HEK293 (cell line): ENCODE measurements around the gene PIEZO1.

Source experiments
- CTCF ChIA-PET: fragments of 350-600 bp; formaldehyde crosslinking; extraction: SDS; loops from one replicate; lab custom pipeline; 2021; ENCODE audit warnings: antibody characterized with exemption; lab: Yijun Ruan, JAX
- POLR2A ChIA-PET: fragments of 300-600 bp; formaldehyde crosslinking; extraction: SDS; loops from one replicate; lab custom pipeline; 2020; ENCODE audit warnings: antibody characterized with exemption, inconsistent platforms; lab: Yijun Ruan, JAX
- H3K27ac ChIP-seq: fragments of 200-500 bp; sonication (Bioruptor generic); 2 replicates; pipeline ENCODE4 v1.5.1; 2014; ENCODE audit warnings: low read depth, low read length, control low read depth, inconsistent platforms; ENCODE audit errors: extremely low read depth
- H3K36me3 ChIP-seq, 2 experiments: fragments of 200-500 bp in 1 of 2; sonication (Bioruptor generic) in 1 of 2; 1 replicate in 1 of 2; 2 replicates in 1 of 2; pipeline ENCODE4 v1.5.1; 2014 to 2017; ENCODE audit warnings: inconsistent platforms in 2 of 2, low read length in 2 of 2; ENCODE audit not compliant: control insufficient read depth in 2 of 2, insufficient read depth in 1 of 2
- H3K4me1 ChIP-seq: fragments of 200-500 bp; sonication (Bioruptor generic); 2 replicates; pipeline ENCODE4 v1.5.1; 2014; ENCODE audit warnings: mild to moderate bottlenecking, low read length, inconsistent platforms; ENCODE audit not compliant: control insufficient read depth, insufficient read depth
- H3K4me3 ChIP-seq: 2 replicates; pipeline ENCODE4 v1.5.1; 2011; ENCODE audit warnings: low read depth, mild to moderate bottlenecking, control low read depth, low read length, moderate library complexity
- H3K9me3 ChIP-seq: fragments of 200-500 bp; sonication (Bioruptor generic); 2 replicates; pipeline ENCODE4 v1.5.1; 2014; ENCODE audit warnings: low read depth, low read length, inconsistent platforms; ENCODE audit not compliant: control insufficient read depth, insufficient read depth
- HIC1 ChIP-seq: fragments of 450-650 bp; formaldehyde crosslinking; IDR thresholded peaks from 2 replicates; pipeline ENCODE4 v1.5.1; 2016; ENCODE audit warnings: missing biosample characterization, missing genetic modification characterization
- HOXD13 ChIP-seq: sonication (generic); formaldehyde crosslinking; IDR thresholded peaks from 2 replicates; pipeline ENCODE4 v1.8.0; 2022; ENCODE audit warnings: missing genetic modification reagents, borderline replicate concordance
- KLF7 ChIP-seq: fragments of 450-650 bp; formaldehyde crosslinking; IDR thresholded peaks from 2 replicates; pipeline ENCODE4 v1.5.1; 2016; ENCODE audit warnings: missing biosample characterization, missing genetic modification characterization, borderline replicate concordance
- ZBTB17 ChIP-seq: fragments of 450-650 bp; formaldehyde crosslinking; IDR thresholded peaks from 2 replicates; pipeline ENCODE4 v1.5.1; 2016; ENCODE audit warnings: missing biosample characterization, missing genetic modification characterization
- ZBTB48 ChIP-seq: fragments of 450-650 bp; formaldehyde crosslinking; IDR thresholded peaks from 2 replicates; pipeline ENCODE4 v1.5.1; 2016; ENCODE audit warnings: missing biosample characterization, missing genetic modification characterization
- ZBTB6 ChIP-seq: fragments of 450-650 bp; formaldehyde crosslinking; IDR thresholded peaks from 2 replicates; pipeline ENCODE4 v1.5.1; 2017; ENCODE audit warnings: missing biosample characterization, missing genetic modification characterization
- ZFHX2 ChIP-seq: fragments of 450-650 bp; formaldehyde crosslinking; conservative IDR thresholded peaks from 2 replicates; pipeline ENCODE4 v1.5.1; 2016; ENCODE audit warnings: missing biosample characterization, missing genetic modification characterization
- ZNF112 ChIP-seq: fragments of 450-650 bp; formaldehyde crosslinking; IDR thresholded peaks from 2 replicates; pipeline ENCODE4 v1.5.0; 2017; ENCODE audit warnings: missing biosample characterization, missing genetic modification characterization
- ZNF114 ChIP-seq: fragments of 450-650 bp; formaldehyde crosslinking; IDR thresholded peaks from 2 replicates; pipeline ENCODE4 v1.5.0; 2017; ENCODE audit warnings: missing biosample characterization, missing genetic modification characterization
- ZNF121 ChIP-seq: fragments of 450-650 bp; formaldehyde crosslinking; IDR thresholded peaks from 2 replicates; pipeline ENCODE4 v1.5.1; 2016; ENCODE audit warnings: missing biosample characterization, missing genetic modification characterization
- ZNF140 ChIP-seq: fragments of 450-650 bp; formaldehyde crosslinking; IDR thresholded peaks from 2 replicates; pipeline ENCODE4 v1.5.1; 2016; ENCODE audit warnings: missing biosample characterization, missing genetic modification characterization
- ZNF146 ChIP-seq: fragments of 450-650 bp; formaldehyde crosslinking; IDR thresholded peaks from 2 replicates; pipeline ENCODE4 v1.5.1; 2016; ENCODE audit warnings: missing biosample characterization, missing genetic modification characterization
- ZNF2 ChIP-seq: fragments of 450-650 bp; formaldehyde crosslinking; IDR thresholded peaks from 2 replicates; pipeline ENCODE4 v1.5.1; 2016; ENCODE audit warnings: missing biosample characterization, missing genetic modification characterization
- ZNF239 ChIP-seq: fragments of 450-650 bp; formaldehyde crosslinking; IDR thresholded peaks from 2 replicates; pipeline ENCODE4 v1.5.1; 2016; ENCODE audit warnings: missing biosample characterization, missing genetic modification characterization
- ZNF404 ChIP-seq: fragments of 450-650 bp; formaldehyde crosslinking; IDR thresholded peaks from 2 replicates; pipeline ENCODE4 v1.5.1; 2017; ENCODE audit warnings: missing biosample characterization, missing genetic modification characterization
- ZNF423 ChIP-seq: fragments of 450-650 bp; formaldehyde crosslinking; IDR thresholded peaks from 2 replicates; pipeline ENCODE4 v1.5.1; 2016; ENCODE audit warnings: missing biosample characterization, missing genetic modification characterization
- ZNF426 ChIP-seq: fragments of 450-650 bp; formaldehyde crosslinking; IDR thresholded peaks from 2 replicates; pipeline ENCODE4 v1.5.1; 2017; ENCODE audit warnings: missing biosample characterization, missing genetic modification characterization, mild to moderate bottlenecking, inconsistent platforms, moderate library complexity
- ZNF510 ChIP-seq: fragments of 450-650 bp; formaldehyde crosslinking; IDR thresholded peaks from 2 replicates; pipeline ENCODE4 v1.5.1; 2018; ENCODE audit warnings: mild to moderate bottlenecking, missing genetic modification characterization, missing biosample characterization; ENCODE audit not compliant: insufficient replicate concordance
- ZNF558 ChIP-seq: fragments of 450-650 bp; formaldehyde crosslinking; IDR thresholded peaks from 2 replicates; pipeline ENCODE4 v1.5.1; 2016; ENCODE audit warnings: missing biosample characterization, missing genetic modification characterization
- ZNF571 ChIP-seq: fragments of 450-650 bp; formaldehyde crosslinking; IDR thresholded peaks from 2 replicates; pipeline ENCODE4 v1.5.0; 2017; ENCODE audit warnings: missing biosample characterization, missing genetic modification characterization
- ZNF596 ChIP-seq: fragments of 450-650 bp; IDR thresholded peaks from 2 replicates; pipeline ENCODE4 v1.5.0; 2018; ENCODE audit warnings: missing biosample characterization, mild to moderate bottlenecking, missing genetic modification characterization, moderate library complexity
- ZNF639 ChIP-seq: fragments of 450-650 bp; formaldehyde crosslinking; IDR thresholded peaks from 2 replicates; pipeline ENCODE4 v1.5.1; 2016; ENCODE audit warnings: missing biosample characterization, missing genetic modification characterization
- ZNF645 ChIP-seq: fragments of 450-650 bp; formaldehyde crosslinking; IDR thresholded peaks from 2 replicates; pipeline ENCODE4; 2016; ENCODE audit warnings: missing biosample characterization, missing genetic modification characterization
- ZNF677 ChIP-seq: fragments of 450-650 bp; IDR thresholded peaks from 2 replicates; pipeline ENCODE4 v1.5.0; 2018; ENCODE audit warnings: missing biosample characterization, mild to moderate bottlenecking, missing genetic modification characterization, moderate library complexity
- ZNF791 ChIP-seq: fragments of 450-650 bp; formaldehyde crosslinking; IDR thresholded peaks from 2 replicates; pipeline ENCODE4 v1.5.1; 2016; ENCODE audit warnings: missing biosample characterization, missing genetic modification characterization
- ZSCAN4 ChIP-seq: fragments of 450-650 bp; formaldehyde crosslinking; IDR thresholded peaks from 2 replicates; pipeline ENCODE4 v1.5.1; 2017; ENCODE audit warnings: missing biosample characterization, missing genetic modification characterization

PIEZO1 gene

GRCh38 chr16:88750854-88751253, 34.2 kb downstream of the PIEZO1 start:
- H3K4me3 ChIP-seq, result no peak overlapping the region
- H3K4me1 ChIP-seq, result no peaks in the 10 kb centered on the region
- ChIA-PET POLR2A (interaction anchor here (0.6 kb wide), 1 partner anchor 9 kb away, joined by 3 read pairs; no protein-coding TSS in a partner anchor), CTCF (interaction anchor here (0.7 to 2.0 kb wide), 2 partner anchors 13 to 49 kb away, joined by 5 to 10 read pairs; no protein-coding TSS in a partner anchor)
- H3K27ac ChIP-seq, result no peak overlapping the region
- TF ChIP-seq ZNF677 (tag by site-specific recombination) (no peak), ZNF146 (tag by site-specific recombination) (no peak), ZFHX2 (tag by site-specific recombination) (0 out of 2 replicates have a peak, but pooled peaks have one; percentile 5), ZNF121 (tag by site-specific recombination) (no peak), ZNF791 (no peak), ZBTB6 (tag by site-specific recombination) (no peak), ZNF596 (tag by site-specific recombination) (no peak), ZNF510 (tag by site-specific recombination) (no peak)
- H3K36me3 ChIP-seq, result peaks cover 0 to 4% of the 10 kb centered on the region in 2 experiments; a peak in 1 of 3 replicates
- H3K9me3 ChIP-seq, result no peaks in the 10 kb centered on the region

- CTCF ChIA-PET, result no interaction called here
- POLR2A ChIA-PET, result no interaction called here
- TF ChIP-seq ZBTB48 (tag by site-specific recombination), result no peak
Observed at GRCh38 chr16:88749358-88749757, 35.7 kb downstream of the PIEZO1 start.

GRCh38 chr16:88748364-88748763, 36.7 kb downstream of the PIEZO1 start:
- H3K4me1 ChIP-seq, result no peaks in the 10 kb centered on the region
- H3K4me3 ChIP-seq, result no peak overlapping the region
- H3K36me3 ChIP-seq, result peaks cover 0 to 4% of the 10 kb centered on the region in 2 experiments; a peak in 1 of 3 replicates
- no peak overlapping the region for H3K27ac ChIP-seq
- POLR2A ChIA-PET, result no interaction called here
- no peaks in the 10 kb centered on the region for H3K9me3 ChIP-seq
- CTCF ChIA-PET, result interaction anchor here (0.5 to 0.6 kb wide), 2 partner anchors 15 to 37 kb away, joined by 3 to 4 read pairs; no protein-coding TSS in a partner anchor
- TF ChIP-seq ZNF645 (no peak), ZNF423 (tag by site-specific recombination) (no peak), ZNF114 (tag by site-specific recombination) (no peak), ZNF571 (tag by site-specific recombination) (no peak), ZNF639 (tag by site-specific recombination) (no peak), ZNF558 (tag by site-specific recombination) (no peak), HIC1 (tag by site-specific recombination) (no peak), ZSCAN4 (no peak), ZNF140 (tag by site-specific recombination) (no peak), ZNF426 (no peak), HOXD13 (no peak), ZNF239 (no peak), ZNF404 (tag by site-specific recombination) (no peak), KLF7 (tag by site-specific recombination) (no peak), ZNF2 (no peak), ZBTB17 (tag by site-specific recombination) (no peak), ZNF112 (tag by site-specific recombination) (no peak)

More at GRCh38 chr16:88749358-88749757, 35.7 kb downstream of the PIEZO1 start:
- Histone ChIP-seq H3K4me1 (no peaks in the 10 kb centered on the region), H3K36me3 (peaks cover 0 to 4% of the 10 kb centered on the region in 2 experiments; a peak in 1 of 3 replicates), H3K4me3 (no peak overlapping the region), H3K9me3 (no peaks in the 10 kb centered on the region), H3K27ac (no peak overlapping the region)
